K562 (cell line): ENCODE results near the gene PIH1D1.

Experiments used
- ARID2 ChIP-seq: fragments of 450-650 bp; IDR thresholded peaks from 2 replicates; pipeline ENCODE4 v1.6.1; 2017; ENCODE audit warnings: antibody characterized with exemption, mild to moderate bottlenecking
- EZH2 ChIP-seq: IDR thresholded peaks from 2 replicates; pipeline ENCODE4 v1.6.1; 2012; ENCODE audit warnings: low read depth, mild to moderate bottlenecking, inconsistent platforms, low read length, borderline replicate concordance
- FOXJ3 ChIP-seq: sonication (generic); formaldehyde crosslinking; IDR thresholded peaks from 2 replicates; pipeline ENCODE4 v1.4.0; 2020; ENCODE audit warnings: mild to moderate bottlenecking, missing genetic modification reagents
- MTF1 ChIP-seq: fragments of 250-450 bp; sonication (Bioruptor Pico); IDR thresholded peaks from 2 replicates; pipeline ENCODE4 v1.9.0; 2021; ENCODE audit warnings: moderate library complexity, mild to moderate bottlenecking, inconsistent platforms, borderline replicate concordance
- NBN ChIP-seq: fragments of 450-650 bp; IDR thresholded peaks from 2 replicates; pipeline ENCODE4 v1.6.1; 2016; ENCODE audit warnings: low read depth, mild to moderate bottlenecking
- POLR2A ChIP-seq: fragments of 450-650 bp; conservative IDR thresholded peaks from 2 replicates; pipeline ENCODE4 v1.6.1; 2016
- SP2 ChIP-seq: IDR thresholded peaks from 2 replicates; pipeline ENCODE4 v1.6.1; 2011; ENCODE audit warnings: mild to moderate bottlenecking, low read depth, low read length, moderate library complexity; ENCODE audit not compliant: poor library complexity, severe bottlenecking; ENCODE audit errors: extremely low read depth
- ZNF639 ChIP-seq, 2 experiments: fragments of 200-800 bp in 1 of 2; sonication (Bioruptor generic) in 1 of 2; sonication (generic) in 1 of 2; formaldehyde crosslinking in 1 of 2; IDR thresholded peaks in 1 of 2; conservative IDR thresholded peaks in 1 of 2; 2 replicates each; pipeline versions ENCODE4 v1.5.0 to v1.6.1; 2016 to 2020; ENCODE audit warnings: missing compliant biosample characterization in 1 of 2, missing genetic modification characterization in 1 of 2, missing genetic modification reagents in 1 of 2
- TF ChIP-seq, protein P1 (sequence below), 3 experiments: IDR thresholded peaks in 2 of 3; conservative IDR thresholded peaks in 1 of 3; 2 replicates each; pipeline ENCODE4 v1.5.1; 2011 to 2012; ENCODE audit warnings: low read length in 3 of 3, mild to moderate bottlenecking in 3 of 3, control low read depth in 2 of 3, improper control_type of control experiment in 1 of 3, inconsistent platforms in 1 of 3, low read depth in 1 of 3, mixed read lengths in 1 of 3, moderate library complexity in 1 of 3; ENCODE audit not compliant: insufficient read depth in 2 of 3
- TF ChIP-seq, protein P2 (sequence below), 2 experiments: IDR thresholded peaks; 2 replicates each; pipeline ENCODE4 v1.6.1; 2011; ENCODE audit warnings: borderline replicate concordance in 1 of 2, control low read depth in 1 of 2, low read depth in 1 of 2, low read length in 1 of 2, mild to moderate bottlenecking in 1 of 2, mixed read lengths in 1 of 2, moderate library complexity in 1 of 2; ENCODE audit not compliant: insufficient read depth in 1 of 2, insufficient read length in 1 of 2, poor library complexity in 1 of 2, severe bottlenecking in 1 of 2; ENCODE audit errors: extremely low read depth in 1 of 2
- TF ChIP-seq, protein P3 (sequence below): fragments of 250-450 bp; sonication (Bioruptor Pico); IDR thresholded peaks from 2 replicates; pipeline ENCODE4 v1.4.0; 2020; ENCODE audit warnings: mild to moderate bottlenecking, moderate library complexity

- TF ChIP-seq NBN (no peak), MTF1 (CRISPR knock-in tag) (no peak), POLR2A (no peak), ZNF639 (CRISPR knock-in tag; conservative IDR thresholded peaks at IDR 0.05 in 1 of 2, IDR thresholded peaks at IDR 0.05 in 1 of 2) (no peak), ARID2 (no peak), FOXJ3 (CRISPR knock-in tag) (no peak), EZH2 (no peak), SP2 (no peak)
- TF ChIP-seq, protein P1, sequence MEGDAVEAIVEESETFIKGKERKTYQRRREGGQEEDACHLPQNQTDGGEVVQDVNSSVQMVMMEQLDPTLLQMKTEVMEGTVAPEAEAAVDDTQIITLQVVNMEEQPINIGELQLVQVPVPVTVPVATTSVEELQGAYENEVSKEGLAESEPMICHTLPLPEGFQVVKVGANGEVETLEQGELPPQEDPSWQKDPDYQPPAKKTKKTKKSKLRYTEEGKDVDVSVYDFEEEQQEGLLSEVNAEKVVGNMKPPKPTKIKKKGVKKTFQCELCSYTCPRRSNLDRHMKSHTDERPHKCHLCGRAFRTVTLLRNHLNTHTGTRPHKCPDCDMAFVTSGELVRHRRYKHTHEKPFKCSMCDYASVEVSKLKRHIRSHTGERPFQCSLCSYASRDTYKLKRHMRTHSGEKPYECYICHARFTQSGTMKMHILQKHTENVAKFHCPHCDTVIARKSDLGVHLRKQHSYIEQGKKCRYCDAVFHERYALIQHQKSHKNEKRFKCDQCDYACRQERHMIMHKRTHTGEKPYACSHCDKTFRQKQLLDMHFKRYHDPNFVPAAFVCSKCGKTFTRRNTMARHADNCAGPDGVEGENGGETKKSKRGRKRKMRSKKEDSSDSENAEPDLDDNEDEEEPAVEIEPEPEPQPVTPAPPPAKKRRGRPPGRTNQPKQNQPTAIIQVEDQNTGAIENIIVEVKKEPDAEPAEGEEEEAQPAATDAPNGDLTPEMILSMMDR (IDR thresholded peaks at IDR 0.05 in 2 of 3, conservative IDR thresholded peaks at IDR 0.05 in 1 of 3; ENCODE audit: insufficient read depth in 2 of 3, low read depth in 1 of 3, low read length in 3 of 3) = no peak
- TF ChIP-seq, protein P2, sequence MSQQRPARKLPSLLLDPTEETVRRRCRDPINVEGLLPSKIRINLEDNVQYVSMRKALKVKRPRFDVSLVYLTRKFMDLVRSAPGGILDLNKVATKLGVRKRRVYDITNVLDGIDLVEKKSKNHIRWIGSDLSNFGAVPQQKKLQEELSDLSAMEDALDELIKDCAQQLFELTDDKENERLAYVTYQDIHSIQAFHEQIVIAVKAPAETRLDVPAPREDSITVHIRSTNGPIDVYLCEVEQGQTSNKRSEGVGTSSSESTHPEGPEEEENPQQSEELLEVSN (IDR thresholded peaks at IDR 0.05; ENCODE audit: borderline replicate concordance in 1 of 2, extremely low read depth in 1 of 2, insufficient read depth in 1 of 2, insufficient read length in 1 of 2, low read depth in 1 of 2, low read length in 1 of 2, poor library complexity in 1 of 2, severe bottlenecking in 1 of 2) = no peak
- TF ChIP-seq, protein P3, sequence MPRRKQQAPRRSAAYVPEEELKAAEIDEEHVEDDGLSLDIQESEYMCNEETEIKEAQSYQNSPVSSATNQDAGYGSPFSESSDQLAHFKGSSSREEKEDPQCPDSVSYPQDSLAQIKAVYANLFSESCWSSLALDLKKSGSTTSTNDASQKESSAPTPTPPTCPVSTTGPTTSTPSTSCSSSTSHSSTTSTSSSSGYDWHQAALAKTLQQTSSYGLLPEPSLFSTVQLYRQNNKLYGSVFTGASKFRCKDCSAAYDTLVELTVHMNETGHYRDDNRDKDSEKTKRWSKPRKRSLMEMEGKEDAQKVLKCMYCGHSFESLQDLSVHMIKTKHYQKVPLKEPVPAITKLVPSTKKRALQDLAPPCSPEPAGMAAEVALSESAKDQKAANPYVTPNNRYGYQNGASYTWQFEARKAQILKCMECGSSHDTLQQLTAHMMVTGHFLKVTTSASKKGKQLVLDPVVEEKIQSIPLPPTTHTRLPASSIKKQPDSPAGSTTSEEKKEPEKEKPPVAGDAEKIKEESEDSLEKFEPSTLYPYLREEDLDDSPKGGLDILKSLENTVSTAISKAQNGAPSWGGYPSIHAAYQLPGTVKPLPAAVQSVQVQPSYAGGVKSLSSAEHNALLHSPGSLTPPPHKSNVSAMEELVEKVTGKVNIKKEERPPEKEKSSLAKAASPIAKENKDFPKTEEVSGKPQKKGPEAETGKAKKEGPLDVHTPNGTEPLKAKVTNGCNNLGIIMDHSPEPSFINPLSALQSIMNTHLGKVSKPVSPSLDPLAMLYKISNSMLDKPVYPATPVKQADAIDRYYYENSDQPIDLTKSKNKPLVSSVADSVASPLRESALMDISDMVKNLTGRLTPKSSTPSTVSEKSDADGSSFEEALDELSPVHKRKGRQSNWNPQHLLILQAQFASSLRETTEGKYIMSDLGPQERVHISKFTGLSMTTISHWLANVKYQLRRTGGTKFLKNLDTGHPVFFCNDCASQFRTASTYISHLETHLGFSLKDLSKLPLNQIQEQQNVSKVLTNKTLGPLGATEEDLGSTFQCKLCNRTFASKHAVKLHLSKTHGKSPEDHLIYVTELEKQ (CRISPR knock-in tag) = no peak
Observed at GRCh38 chr19:49481020-49481683, 29.5 kb upstream of the PIH1D1 start.
